Calu3 (cell line): ENCODE results near the gene CFP. TPM values are rescaled to one million over a fixed set of nuclear protein-coding genes. Genes with fewer than 3 reads are reported as not detected.

Source experiments
- BruUV-seq: library from RNA; stranded (reverse); fragments of 400-500 nt; replicated peaks from 2 replicates; lab custom pipeline; 2021; lab: Mats Ljungman, UMichigan
- CTCF ChIA-PET: fragments of 300-600 bp; sonication (Branson Sonifier 250); formaldehyde crosslinking; loops from one replicate; lab custom pipeline; 2022; ENCODE audit warnings: antibody characterized with exemption; lab: Charles Lee
- DNase-seq: peaks from one replicate; pipeline ENCODE4 v3.0.0; 2022
- H3K27ac Mint-ChIP-seq: one replicate; pipeline ENCODE4 v1.8.0; 2022; ENCODE audit warnings: mixed read lengths; ENCODE audit not compliant: unreplicated experiment
- H3K27me3 Mint-ChIP-seq: one replicate; pipeline ENCODE4 v1.8.0; 2022; ENCODE audit warnings: mixed read lengths; ENCODE audit not compliant: unreplicated experiment
- H3K36me3 Mint-ChIP-seq: one replicate; pipeline ENCODE4 v1.8.0; 2022; ENCODE audit warnings: mild to moderate bottlenecking, moderate library complexity, mixed read lengths; ENCODE audit not compliant: insufficient read depth, unreplicated experiment
- H3K4me1 Mint-ChIP-seq: one replicate; pipeline ENCODE4 v1.8.0; 2022; ENCODE audit warnings: mild to moderate bottlenecking, low read depth, mixed read lengths; ENCODE audit not compliant: unreplicated experiment
- H3K4me3 Mint-ChIP-seq: one replicate; pipeline ENCODE4 v1.8.0; 2022; ENCODE audit warnings: mild to moderate bottlenecking, low read depth, moderate library complexity, mixed read lengths; ENCODE audit not compliant: unreplicated experiment
- H3K9me3 Mint-ChIP-seq: one replicate; pipeline ENCODE4 v1.8.0; 2022; ENCODE audit warnings: low read depth, mixed read lengths; ENCODE audit not compliant: unreplicated experiment
- intact Hi-C: fragments of 100-400 bp; cut with micrococcal nuclease; formaldehyde crosslinking; loops from one replicate; pipeline ENCODE4 v1.10.0; 2022; ENCODE audit not compliant: unreplicated experiment
- total RNA-seq: library from RNA; stranded (reverse); gene quantifications from 2 replicates; pipeline ENCODE4 v1.2.3, GENCODE V29; 2022
- TF ChIP-seq, protein P1 (sequence below): fragments of 200-600 bp; IDR thresholded peaks from one replicate; pipeline ENCODE4 v1.8.0; 2022; ENCODE audit warnings: antibody characterized with exemption; ENCODE audit not compliant: unreplicated experiment

Gene CFP
- total RNA-seq, 1 experiment from 2014 or later: 1.2 TPM

DNA sequence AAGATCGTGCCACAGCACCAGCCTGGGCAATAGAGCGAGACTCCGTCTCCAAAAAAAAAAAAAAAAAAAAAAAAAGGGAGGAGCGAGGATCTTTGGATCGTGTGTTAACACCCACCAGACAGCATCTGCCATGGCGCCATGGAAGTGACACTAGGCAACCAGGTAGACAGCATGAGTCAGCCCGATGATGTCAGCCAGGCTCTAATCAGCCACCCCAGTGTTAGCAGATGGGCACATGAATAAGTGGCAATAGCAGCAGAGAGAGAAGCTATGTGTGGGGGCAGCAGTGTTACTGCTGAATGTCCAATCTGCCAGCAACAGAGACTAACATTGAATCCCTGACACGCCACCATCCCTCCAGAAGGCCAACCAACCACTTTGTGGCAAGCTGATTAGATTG lies 16.6 kb downstream of the CFP start:
- Mint-ChIP-seq H3K4me1 (no peaks in the 10 kb centered on the region), H3K4me3 (no peak overlapping the region), H3K9me3 (peaks cover 3% of the 10 kb centered on the region), H3K27ac (no peak overlapping the region), H3K27me3 (peaks cover 52% of the 10 kb centered on the region), H3K36me3 (no peaks in the 10 kb centered on the region)
- no TSS peak for BruUV-seq
- CTCF ChIA-PET: interaction anchor here (1.1 kb wide), 1 partner anchor 37 kb away, joined by 3 read pairs; the partner anchor contains the start of gene ELK1
- no peak for DNase-seq
- TF ChIP-seq, protein P1, sequence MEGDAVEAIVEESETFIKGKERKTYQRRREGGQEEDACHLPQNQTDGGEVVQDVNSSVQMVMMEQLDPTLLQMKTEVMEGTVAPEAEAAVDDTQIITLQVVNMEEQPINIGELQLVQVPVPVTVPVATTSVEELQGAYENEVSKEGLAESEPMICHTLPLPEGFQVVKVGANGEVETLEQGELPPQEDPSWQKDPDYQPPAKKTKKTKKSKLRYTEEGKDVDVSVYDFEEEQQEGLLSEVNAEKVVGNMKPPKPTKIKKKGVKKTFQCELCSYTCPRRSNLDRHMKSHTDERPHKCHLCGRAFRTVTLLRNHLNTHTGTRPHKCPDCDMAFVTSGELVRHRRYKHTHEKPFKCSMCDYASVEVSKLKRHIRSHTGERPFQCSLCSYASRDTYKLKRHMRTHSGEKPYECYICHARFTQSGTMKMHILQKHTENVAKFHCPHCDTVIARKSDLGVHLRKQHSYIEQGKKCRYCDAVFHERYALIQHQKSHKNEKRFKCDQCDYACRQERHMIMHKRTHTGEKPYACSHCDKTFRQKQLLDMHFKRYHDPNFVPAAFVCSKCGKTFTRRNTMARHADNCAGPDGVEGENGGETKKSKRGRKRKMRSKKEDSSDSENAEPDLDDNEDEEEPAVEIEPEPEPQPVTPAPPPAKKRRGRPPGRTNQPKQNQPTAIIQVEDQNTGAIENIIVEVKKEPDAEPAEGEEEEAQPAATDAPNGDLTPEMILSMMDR: no peak
- intact Hi-C loops: no loop called here

- H3K27ac Mint-ChIP-seq: no peak overlapping the region
- H3K36me3 Mint-ChIP-seq: no peaks in the 10 kb centered on the region
- peaks cover 52% of the 10 kb centered on the region for H3K27me3 Mint-ChIP-seq
- no peaks in the 10 kb centered on the region for H3K4me1 Mint-ChIP-seq
- intact Hi-C loops: no loop called here
- no TSS peak for BruUV-seq
- H3K4me3 Mint-ChIP-seq: no peak overlapping the region
- TF ChIP-seq, protein P1: no peak
- peaks cover 3% of the 10 kb centered on the region for H3K9me3 Mint-ChIP-seq
- CTCF ChIA-PET: no interaction called here
- no peak for DNase-seq
Observed at GRCh38 chrX:47612418-47612817, 17.3 kb downstream of the CFP start.

GRCh38 chrX:47611926-47612325 lies 17.8 kb downstream of the CFP start:
- CTCF ChIA-PET: no interaction called here
- BruUV-seq: no TSS peak
- Mint-ChIP-seq H3K27me3 (peaks cover 48% of the 10 kb centered on the region), H3K4me3 (no peak overlapping the region), H3K4me1 (no peaks in the 10 kb centered on the region), H3K9me3 (peaks cover 3% of the 10 kb centered on the region), H3K36me3 (no peaks in the 10 kb centered on the region), H3K27ac (no peak overlapping the region)
- TF ChIP-seq, protein P1: no peak
- DNase-seq: no peak
- intact Hi-C loops: no loop called here

DNA sequence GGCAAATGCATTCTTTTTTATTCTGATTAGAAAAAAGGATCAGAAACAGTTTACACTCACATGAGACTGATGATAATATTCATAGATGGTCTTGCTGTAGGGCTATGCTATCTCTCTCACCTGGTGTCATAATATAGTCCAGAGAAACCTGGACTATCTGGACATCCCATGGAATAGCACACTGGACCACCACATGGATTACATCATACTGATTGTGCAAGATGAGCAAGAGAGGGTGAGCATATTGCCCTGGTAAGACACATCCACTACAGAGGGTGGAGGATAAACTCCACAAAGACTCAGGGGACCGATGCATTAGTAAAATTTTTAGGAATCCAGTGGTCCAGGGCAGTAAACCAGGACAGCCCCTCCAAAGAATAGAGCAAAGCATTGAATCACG lies 18.2 kb downstream of the CFP start:
- intact Hi-C loops: no loop called here
- H3K27me3 Mint-ChIP-seq: peaks cover 44% of the 10 kb centered on the region
- H3K4me3 Mint-ChIP-seq: no peak overlapping the region
- DNase-seq: no peak
- H3K36me3 Mint-ChIP-seq: no peaks in the 10 kb centered on the region
- no TSS peak for BruUV-seq
- CTCF ChIA-PET: no interaction called here
- TF ChIP-seq, protein P1: no peak
- H3K4me1 Mint-ChIP-seq: no peaks in the 10 kb centered on the region
- peaks cover 3% of the 10 kb centered on the region for H3K9me3 Mint-ChIP-seq
- H3K27ac Mint-ChIP-seq: no peak overlapping the region
